ENCODE data around the gene IL22RA1. TPM values are rescaled to one million over a fixed set of nuclear protein-coding genes. Genes with fewer than 3 reads are reported as not detected.

IL22RA1 gene
- total RNA-seq, 4 donors from 2014 or later, result 16.6 to 36.4 (median 27.8) TPM

DNA sequence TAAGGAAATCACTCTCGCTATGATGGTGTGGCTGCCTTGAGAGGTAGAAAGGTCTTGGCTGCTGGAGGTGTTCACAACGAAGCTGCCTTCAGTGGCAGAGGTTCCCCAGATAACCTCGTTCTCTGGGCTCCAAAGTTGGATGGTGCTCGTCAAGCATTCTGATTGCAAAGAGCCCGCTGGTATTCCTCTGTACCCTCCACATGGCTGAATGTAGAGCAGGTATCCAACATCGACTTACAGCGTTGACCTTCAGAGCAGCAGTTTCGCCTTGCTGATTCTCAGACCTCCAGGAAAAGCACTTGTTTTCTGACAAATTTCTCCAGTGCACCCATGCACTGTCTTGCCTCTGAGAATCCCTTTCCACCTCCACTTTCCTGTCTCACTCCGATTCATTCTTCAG is 4.3 kb upstream of the IL22RA1 start:
- Histone ChIP-seq H3K27ac (no peak overlapping the region), H3K4me3 (no peak overlapping the region), H3K4me1 (peaks cover 35% of the 10 kb centered on the region), H3K27me3 (no peaks in the 10 kb centered on the region), H3K36me3 (no peaks in the 10 kb centered on the region), H3K9me3 (no peaks in the 10 kb centered on the region)
- DNase-seq (ENCODE audit: low spot score in 2 of 2), result no peak
- TF ChIP-seq, protein P1, sequence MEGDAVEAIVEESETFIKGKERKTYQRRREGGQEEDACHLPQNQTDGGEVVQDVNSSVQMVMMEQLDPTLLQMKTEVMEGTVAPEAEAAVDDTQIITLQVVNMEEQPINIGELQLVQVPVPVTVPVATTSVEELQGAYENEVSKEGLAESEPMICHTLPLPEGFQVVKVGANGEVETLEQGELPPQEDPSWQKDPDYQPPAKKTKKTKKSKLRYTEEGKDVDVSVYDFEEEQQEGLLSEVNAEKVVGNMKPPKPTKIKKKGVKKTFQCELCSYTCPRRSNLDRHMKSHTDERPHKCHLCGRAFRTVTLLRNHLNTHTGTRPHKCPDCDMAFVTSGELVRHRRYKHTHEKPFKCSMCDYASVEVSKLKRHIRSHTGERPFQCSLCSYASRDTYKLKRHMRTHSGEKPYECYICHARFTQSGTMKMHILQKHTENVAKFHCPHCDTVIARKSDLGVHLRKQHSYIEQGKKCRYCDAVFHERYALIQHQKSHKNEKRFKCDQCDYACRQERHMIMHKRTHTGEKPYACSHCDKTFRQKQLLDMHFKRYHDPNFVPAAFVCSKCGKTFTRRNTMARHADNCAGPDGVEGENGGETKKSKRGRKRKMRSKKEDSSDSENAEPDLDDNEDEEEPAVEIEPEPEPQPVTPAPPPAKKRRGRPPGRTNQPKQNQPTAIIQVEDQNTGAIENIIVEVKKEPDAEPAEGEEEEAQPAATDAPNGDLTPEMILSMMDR (IDR thresholded peaks at IDR 0.05), result no peak
- TF ChIP-seq POLR2AphosphoS5 (IDR thresholded peaks at IDR 0.05) (no peak), EP300 (IDR thresholded peaks at IDR 0.05) (no peak), POLR2A (IDR thresholded peaks at IDR 0.05) (no peak)
- WGBS, result 95% methylated on average over 9 of the region's 9 CpGs

DNA sequence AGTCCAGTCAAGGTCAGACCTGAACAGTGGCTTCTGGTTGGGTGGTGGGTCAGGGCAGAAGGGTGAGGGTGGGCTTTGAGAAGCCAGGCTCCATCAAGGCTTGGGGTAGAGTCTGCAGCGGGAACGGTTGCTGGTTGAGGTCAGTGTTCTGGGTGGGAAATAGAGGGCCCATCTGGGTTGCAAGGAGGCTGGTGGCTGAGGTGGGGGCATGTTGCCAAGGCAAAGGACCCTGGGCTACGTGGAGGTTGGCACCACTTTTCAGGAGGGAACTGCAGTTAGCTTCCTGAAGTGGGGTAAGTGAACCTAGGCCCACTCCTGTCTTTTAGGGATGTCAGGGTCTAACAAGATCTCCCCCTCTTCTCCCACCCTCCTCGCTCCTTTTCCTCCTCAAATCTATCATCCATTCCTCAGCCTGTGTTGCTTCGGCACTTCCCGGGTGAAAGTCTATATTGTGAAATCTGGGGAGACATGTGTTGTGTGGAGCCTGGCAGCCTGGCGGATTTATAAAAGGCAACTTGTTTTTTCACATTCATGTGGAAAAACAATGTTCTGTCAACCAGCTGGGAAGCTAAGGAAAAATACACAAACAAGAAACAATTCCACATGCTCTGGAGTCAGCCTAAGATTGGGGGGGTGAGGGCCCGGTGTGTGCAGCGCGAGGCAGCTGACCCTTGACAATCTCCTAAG is 1.5 kb downstream of the IL22RA1 start:
- Histone ChIP-seq H3K36me3 (peaks cover 4% of the 10 kb centered on the region), H3K27me3 (no peaks in the 10 kb centered on the region), H3K27ac (no peak overlapping the region), H3K4me1 (peaks cover 19% of the 10 kb centered on the region), H3K9me3 (no peaks in the 10 kb centered on the region), H3K4me3 (no peak overlapping the region)
- DNase-seq (ENCODE audit: low spot score in 2 of 2), result no peak
- no peak for TF ChIP-seq POLR2AphosphoS5 (IDR thresholded peaks at IDR 0.05)
- TF ChIP-seq EP300 (IDR thresholded peaks at IDR 0.05), result no peak
- TF ChIP-seq, protein P1 (IDR thresholded peaks at IDR 0.05), result no peak
- TF ChIP-seq POLR2A (IDR thresholded peaks at IDR 0.05), result no peak
- 61% methylated on average over 10 of the region's 10 CpGs for WGBS

DNA sequence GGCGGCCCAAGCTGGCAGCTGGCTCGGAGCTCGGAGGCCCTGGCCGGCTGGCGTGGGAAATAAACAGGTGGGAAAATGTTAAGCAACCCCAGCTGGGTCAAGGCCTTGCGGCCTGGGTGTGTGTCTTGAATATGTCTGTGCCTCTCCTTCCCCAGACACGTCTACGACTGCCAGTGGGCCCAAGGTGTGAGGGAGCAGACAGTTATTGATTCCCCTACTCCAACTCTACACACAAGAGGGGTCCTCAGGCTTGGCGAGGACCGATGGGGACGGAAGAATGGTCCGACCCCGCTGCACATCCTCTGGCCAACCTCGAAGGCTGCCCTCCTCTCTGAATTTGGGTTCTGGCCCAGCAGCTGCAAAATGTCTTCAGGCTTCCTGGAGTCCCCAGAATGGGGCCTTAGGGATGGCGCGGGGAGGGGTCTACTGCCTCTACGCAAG is 2.2 kb downstream of the IL22RA1 start:
- Histone ChIP-seq H3K4me3 (no peak overlapping the region), H3K4me1 (peaks cover 19% of the 10 kb centered on the region), H3K9me3 (no peaks in the 10 kb centered on the region), H3K27me3 (no peaks in the 10 kb centered on the region), H3K27ac (no peak overlapping the region), H3K36me3 (peaks cover 8% of the 10 kb centered on the region)
- WGBS, result 95% methylated on average over 12 of the region's 17 CpGs
- no peak for DNase-seq (ENCODE audit: low spot score in 2 of 2)
- TF ChIP-seq, protein P1 (IDR thresholded peaks at IDR 0.05), result no peak
- TF ChIP-seq POLR2A (IDR thresholded peaks at IDR 0.05) (no peak), EP300 (IDR thresholded peaks at IDR 0.05) (no peak), POLR2AphosphoS5 (IDR thresholded peaks at IDR 0.05) (no peak)

DNA sequence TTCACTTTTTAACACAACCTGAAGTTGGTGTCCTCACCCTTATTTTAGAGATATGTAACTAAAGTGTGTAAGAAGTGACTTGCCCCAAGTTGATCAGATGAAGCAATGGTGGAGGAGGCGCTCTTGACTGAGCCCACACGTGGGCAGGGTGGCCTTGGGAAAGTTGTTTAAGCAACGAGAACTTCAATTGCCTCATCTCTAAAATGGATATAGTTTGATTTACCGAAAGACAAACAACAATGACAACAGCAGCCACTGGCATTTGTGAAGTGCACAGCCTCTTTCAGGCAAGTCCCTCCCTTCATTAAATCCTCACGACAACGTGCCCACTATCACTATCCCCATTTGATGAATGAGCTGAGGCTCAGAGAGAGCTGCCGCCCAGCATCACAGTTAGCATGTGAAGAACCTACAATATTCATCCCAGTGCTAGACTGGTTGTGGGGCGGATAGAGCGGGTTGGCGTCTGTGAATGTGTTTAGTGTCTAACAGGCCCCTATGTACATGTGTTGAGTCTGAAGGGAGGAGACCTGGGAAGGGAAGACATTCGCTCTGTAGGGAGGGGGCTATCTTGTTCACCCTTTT is 3.0 kb downstream of the IL22RA1 start:
- no peak for DNase-seq (ENCODE audit: low spot score in 2 of 2)
- H3K9me3 ChIP-seq, result no peaks in the 10 kb centered on the region
- no peak overlapping the region for H3K27ac ChIP-seq
- no peak overlapping the region for H3K4me3 ChIP-seq
- peaks cover 19% of the 10 kb centered on the region for H3K4me1 ChIP-seq
- TF ChIP-seq POLR2A (IDR thresholded peaks at IDR 0.05) (no peak), EP300 (IDR thresholded peaks at IDR 0.05) (no peak), POLR2AphosphoS5 (IDR thresholded peaks at IDR 0.05) (no peak)
- TF ChIP-seq, protein P1 (IDR thresholded peaks at IDR 0.05), result no peak
- peaks cover 8% of the 10 kb centered on the region for H3K36me3 ChIP-seq
- no peaks in the 10 kb centered on the region for H3K27me3 ChIP-seq
- 91% methylated on average over 11 of the region's 11 CpGs for WGBS

DNA sequence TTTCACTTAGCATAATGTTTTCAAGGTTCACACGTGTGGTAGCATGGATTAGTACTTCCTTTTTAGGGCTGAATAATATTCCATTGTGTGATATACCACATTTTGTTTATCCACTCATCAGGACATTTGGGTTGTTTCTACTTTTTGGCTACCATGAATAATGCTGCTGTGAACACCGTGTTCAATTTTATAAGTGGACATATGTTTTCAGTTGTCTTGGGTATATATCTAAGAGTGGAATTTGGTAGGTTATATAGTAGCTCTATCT is 3.8 kb downstream of the IL22RA1 start:
- no peak for DNase-seq (ENCODE audit: low spot score in 2 of 2)
- H3K4me3 ChIP-seq, result no peak overlapping the region
- H3K27ac ChIP-seq, result no peak overlapping the region
- TF ChIP-seq POLR2A (IDR thresholded peaks at IDR 0.05) (no peak), POLR2AphosphoS5 (IDR thresholded peaks at IDR 0.05) (no peak), EP300 (IDR thresholded peaks at IDR 0.05) (no peak)
- TF ChIP-seq, protein P1 (IDR thresholded peaks at IDR 0.05), result no peak
- 56% methylated on average over 2 of the region's 2 CpGs for WGBS
- peaks cover 8% of the 10 kb centered on the region for H3K36me3 ChIP-seq
- H3K4me1 ChIP-seq, result peaks cover 19% of the 10 kb centered on the region
- H3K9me3 ChIP-seq, result no peaks in the 10 kb centered on the region
- no peaks in the 10 kb centered on the region for H3K27me3 ChIP-seq
